Measurements from ENCODE around the gene TMEM72. TPM values are rescaled to one million over a fixed set of nuclear protein-coding genes. Genes with fewer than 3 reads are reported as not detected.

The TMEM72 gene
- total and polyA plus RNA-seq, 2 of the 13 experiments (the other 11 are each of a cell fraction or from before 2014, with no cell fraction given), result 0.04 TPM; not detected in 1

GRCh38 chr10:44968500-44969400 lies 57.6 kb downstream of the TMEM72 start:
- Histone ChIP-seq H3K4me3 (replicated peaks in 1 of 3; ENCODE audit: insufficient read depth in 1 of 3, low read depth in 2 of 3, low read length in 3 of 3) (no peak overlapping the region), H3K27me3 (ENCODE audit: control insufficient read depth in 1 of 2, insufficient read depth in 2 of 2, low read length in 2 of 2) (no peaks in the 10 kb centered on the region), H3K4me2 (ENCODE audit: low read depth, low read length) (no peak overlapping the region), H2AFZ (ENCODE audit: low read length) (no peak overlapping the region), H4K20me1 (ENCODE audit: insufficient read depth, low read length) (peaks cover 5% of the 10 kb centered on the region; the same call in 1 of the 2 replicates), H3K9me3 (ENCODE audit: low read length) (no peaks in the 10 kb centered on the region), H3K36me3 (replicated peaks in 1 of 2; ENCODE audit: control insufficient read depth in 1 of 2, insufficient read depth in 2 of 2, low read length in 2 of 2) (peaks cover 19 to 46% of the 10 kb centered on the region in 2 experiments; a peak in 4 of 5 replicates), H3K9ac (ENCODE audit: insufficient read depth, low read depth, low read length) (no peak overlapping the region), H3K79me2 (ENCODE audit: insufficient read depth, low read length) (peaks cover 46% of the 10 kb centered on the region), H3K27ac (ENCODE audit: extremely low read length, insufficient read depth, low read length) (no peak overlapping the region), H3K4me1 (ENCODE audit: insufficient read depth, low read length) (peaks cover 52% of the 10 kb centered on the region)
- POLR2A ChIA-PET, result interaction anchor here (1.1 to 13.2 kb wide), 4 partner anchors 8 to 35 kb away, joined by 3 to 407 read pairs (median 77); partner anchors contain the start of genes DEPP1 and RASSF4
- in situ Hi-C loops (cut with HindIII; ENCODE audit: extremely low pct_ligation_motif_present, low pct_unique_long_range_greater_than_20kb) (loop anchor here (25.0 kb wide), 1 partner anchor 1556 kb away; the partner anchor contains the start of gene HNRNPF), intact Hi-C loops (cut with micrococcal nuclease; ENCODE audit: unreplicated experiment) (no loop called here)
- CTCF ChIA-PET (ENCODE audit: low intra/inter-chr PET ratio, low total read pairs), result no interaction called here
- DNase-seq (ENCODE audit: low spot score) (no peak), ATAC-seq (no peak), FAIRE-seq (no peak)
- 96% methylated on average over 11 of the region's 11 CpGs for WGBS (ENCODE audit: low lambda C conversion rate)
- BruUV-seq (replicated peaks), result no TSS peak
- TF ChIP-seq DMTF1 (CRISPR knock-in tag; IDR thresholded peaks at IDR 0.05) (no peak), ZNF503 (CRISPR knock-in tag; IDR thresholded peaks at IDR 0.05) (no peak), MAFK (conservative IDR thresholded peaks at IDR 0.05 in 1 of 2, IDR thresholded peaks at IDR 0.05 in 1 of 2; ENCODE audit: low read length in 2 of 2) (no peak), ZBTB40 (IDR thresholded peaks at IDR 0.05) (no peak), ZBTB40 (CRISPR knock-in tag; IDR thresholded peaks at IDR 0.05) (no peak)
